NCI-H446 (cell line): ENCODE results near the gene GRB7.
"Not testable (repeated sequence)": the region's sequence is repeated elsewhere in the genome, so short reads cannot be mapped to it uniquely, and the experiment has no call there.

ENCODE experiments used
- DNase-seq, 2 experiments: peaks; one replicate each; lab custom pipeline; 2025; lab: John Stamatoyannopoulos, UW

Gene GRB7

GRCh38 chr17:39732586-39732985 lies 5.2 kb upstream of the GRB7 start:
- DNase-seq: no peak

DNA sequence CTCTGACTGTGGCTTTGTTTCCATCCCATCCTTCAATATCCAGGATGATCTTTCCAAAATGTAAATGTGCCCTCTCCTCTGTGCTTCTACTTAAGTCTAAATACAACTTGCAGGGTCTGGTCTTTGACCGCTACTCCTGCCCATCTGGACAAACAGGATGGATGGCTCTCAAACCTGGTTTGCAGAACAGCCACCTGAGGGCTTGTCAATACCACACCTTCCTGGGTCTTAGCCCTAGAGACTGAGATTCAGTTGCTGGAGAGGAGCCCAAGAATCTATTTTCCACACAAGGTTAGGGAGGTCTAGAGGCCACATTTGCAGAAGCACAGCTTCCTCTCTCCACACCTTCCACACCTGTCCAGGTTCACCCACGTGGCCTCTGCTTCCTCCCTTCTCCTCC lies 1.9 kb upstream of the GRB7 start:
- no peak for DNase-seq

DNA sequence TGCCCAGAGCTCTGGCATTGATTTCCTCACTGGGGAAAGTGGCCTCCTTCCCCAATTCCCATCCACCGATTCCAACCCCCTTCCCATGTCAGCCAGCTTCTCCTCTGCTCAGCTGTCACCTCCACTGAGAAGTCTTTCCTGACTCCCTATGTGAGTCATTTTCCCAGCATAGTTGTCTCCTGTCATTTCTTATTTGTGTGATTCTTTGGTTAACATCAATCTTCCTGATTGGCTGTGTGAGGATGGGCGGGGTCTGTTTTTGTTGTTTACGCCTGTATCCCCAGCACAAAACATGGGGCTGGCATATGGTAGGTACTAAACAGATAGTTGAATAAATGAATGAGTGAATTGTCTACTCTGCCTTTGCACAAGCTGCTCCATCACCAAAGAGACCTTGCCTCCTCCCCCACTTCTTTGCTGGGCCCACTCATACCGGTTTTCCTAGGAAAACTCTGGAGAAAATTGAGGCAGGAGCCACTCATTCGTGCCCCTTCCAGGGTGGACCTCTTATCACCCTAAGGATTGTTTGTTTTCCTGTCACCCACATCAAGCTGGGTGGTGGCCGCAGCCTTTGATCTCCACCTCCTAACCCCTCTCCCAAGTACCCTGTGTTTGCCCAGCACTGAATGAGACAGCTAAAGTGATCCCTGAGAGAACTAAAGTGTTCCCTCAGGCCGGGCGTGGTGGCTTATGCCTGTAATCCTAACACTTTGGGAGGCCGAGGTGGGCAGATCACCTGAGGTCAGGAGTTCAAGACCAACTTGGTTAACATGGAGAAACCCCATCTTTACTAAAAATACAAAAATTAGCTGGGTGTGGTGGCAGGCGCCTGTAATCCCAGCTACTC lies 1.2 kb upstream of the GRB7 start:
- DNase-seq: no peak

DNA sequence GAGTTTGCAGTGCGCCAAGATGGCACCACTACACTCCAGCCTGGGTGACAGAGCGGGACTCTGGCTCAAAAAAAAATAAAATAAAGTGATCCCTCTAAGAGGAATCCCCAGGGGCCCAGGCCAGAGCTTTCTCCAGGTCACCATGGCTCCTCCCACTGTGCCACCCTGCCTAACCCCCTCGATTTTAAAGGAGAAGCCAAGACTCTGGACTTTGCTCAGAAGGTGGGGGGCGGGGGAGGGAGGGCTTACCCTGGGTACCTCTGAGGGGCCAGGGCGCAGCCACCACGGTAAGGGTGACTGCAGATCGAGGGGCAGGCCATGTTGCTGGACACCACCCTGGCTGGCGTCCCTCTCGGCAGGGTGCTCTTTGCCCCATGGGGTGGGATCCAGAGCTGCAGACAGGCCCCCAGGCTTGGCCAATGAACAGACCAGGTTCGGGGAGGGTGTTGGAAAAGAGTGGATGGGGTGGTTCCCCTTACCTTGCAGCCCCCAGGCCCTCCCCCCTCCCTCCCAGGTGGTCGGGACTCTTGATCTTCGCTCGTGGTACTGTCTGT lies 455 bp upstream of the GRB7 start:
- no peak for DNase-seq

DNA sequence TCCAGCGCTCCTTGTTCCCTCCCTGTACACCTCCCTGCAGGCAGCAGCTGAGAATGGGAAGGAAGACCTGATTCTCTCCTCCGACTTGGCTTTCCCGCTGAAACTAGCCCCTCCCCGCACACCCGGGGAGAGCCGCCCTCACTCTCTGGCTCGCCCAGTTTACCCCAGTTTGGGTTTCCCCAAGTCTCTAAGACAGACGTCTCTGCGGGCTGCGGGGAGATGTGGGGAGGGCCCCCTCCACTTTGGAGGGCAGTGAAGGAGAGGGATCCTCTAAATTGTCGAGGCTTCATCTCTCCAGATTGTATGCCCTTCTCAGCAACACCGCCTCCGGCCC lies 797 bp downstream of the GRB7 start:
- no peak for DNase-seq

GRCh38 chr17:39738983-39739884 lies 1.5 kb downstream of the GRB7 start:
- DNase-seq: no peak

- no peak for DNase-seq
These were observed 2.2 kb downstream of the GRB7 start for GRCh38 chr17:39739885-39740356.

DNA sequence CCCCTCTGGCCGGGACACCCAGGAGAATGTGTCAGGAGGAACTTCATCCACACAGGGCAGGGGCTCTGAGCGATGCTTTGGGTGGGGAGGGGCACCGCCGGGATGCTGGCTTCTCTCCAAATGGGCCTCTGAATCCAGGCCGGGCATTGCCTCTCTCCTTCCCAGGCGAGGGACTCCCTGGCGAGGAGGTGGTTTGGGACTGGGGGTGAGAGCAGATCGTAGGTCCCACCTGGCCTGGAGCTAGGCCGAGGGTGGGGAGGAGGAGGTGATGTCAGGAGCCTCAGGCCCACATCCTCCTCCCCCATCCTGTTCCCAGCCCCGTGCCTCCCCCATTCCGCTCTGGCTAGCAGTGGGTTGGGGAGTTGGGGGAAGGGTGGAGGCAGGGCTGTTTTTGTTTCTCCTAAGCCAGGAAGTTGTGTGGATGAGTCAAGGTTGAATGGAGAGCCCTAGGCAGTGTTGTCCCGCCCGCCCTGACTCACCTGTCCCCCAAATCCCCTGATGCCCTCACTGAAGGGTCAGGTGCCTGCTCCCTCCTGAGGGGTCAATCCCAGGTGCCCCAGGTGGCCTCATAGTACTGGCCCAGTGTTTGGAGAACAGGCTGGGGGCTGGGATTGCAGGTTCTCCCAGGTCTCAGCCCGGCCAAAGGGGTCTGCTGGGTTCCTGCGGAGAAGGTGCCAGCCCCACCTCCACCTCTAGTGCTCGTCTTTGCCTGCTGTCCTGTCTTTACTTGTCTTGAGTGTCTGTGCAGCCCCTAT lies 2.8 kb downstream of the GRB7 start:
- no peak for DNase-seq

- no peak for DNase-seq
These were observed 4.6 kb downstream of the GRB7 start for GRCh38 chr17:39742126-39742855.

DNA sequence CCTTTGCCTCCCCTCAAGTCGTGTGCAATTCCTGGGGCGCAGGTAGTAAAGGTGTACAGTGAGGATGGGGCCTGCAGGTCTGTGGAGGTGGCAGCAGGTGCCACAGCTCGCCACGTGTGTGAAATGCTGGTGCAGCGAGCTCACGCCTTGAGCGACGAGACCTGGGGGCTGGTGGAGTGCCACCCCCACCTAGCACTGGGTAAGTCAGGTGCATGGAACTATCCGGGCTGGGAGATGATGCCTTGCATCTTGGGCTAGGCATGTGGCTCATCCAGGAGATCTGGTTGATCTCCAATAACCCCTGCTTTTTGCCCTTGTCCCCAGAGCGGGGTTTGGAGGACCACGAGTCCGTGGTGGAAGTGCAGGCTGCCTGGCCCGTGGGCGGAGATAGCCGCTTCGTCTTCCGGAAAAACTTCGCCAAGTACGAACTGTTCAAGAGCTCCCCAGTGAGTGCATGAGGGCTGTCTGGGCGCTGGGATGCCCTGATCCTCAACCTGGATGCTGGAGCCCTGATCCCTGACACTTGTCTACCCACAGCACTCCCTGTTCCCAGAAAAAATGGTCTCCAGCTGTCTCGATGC lies 5.2 kb downstream of the GRB7 start:
- DNase-seq: no peak

GRCh38 chr17:39744075-39744835 lies 6.5 kb downstream of the GRB7 start:
- no peak for DNase-seq

GRCh38 chr17:39744836-39745215 lies 7.1 kb downstream of the GRB7 start:
- DNase-seq: no peak

DNA sequence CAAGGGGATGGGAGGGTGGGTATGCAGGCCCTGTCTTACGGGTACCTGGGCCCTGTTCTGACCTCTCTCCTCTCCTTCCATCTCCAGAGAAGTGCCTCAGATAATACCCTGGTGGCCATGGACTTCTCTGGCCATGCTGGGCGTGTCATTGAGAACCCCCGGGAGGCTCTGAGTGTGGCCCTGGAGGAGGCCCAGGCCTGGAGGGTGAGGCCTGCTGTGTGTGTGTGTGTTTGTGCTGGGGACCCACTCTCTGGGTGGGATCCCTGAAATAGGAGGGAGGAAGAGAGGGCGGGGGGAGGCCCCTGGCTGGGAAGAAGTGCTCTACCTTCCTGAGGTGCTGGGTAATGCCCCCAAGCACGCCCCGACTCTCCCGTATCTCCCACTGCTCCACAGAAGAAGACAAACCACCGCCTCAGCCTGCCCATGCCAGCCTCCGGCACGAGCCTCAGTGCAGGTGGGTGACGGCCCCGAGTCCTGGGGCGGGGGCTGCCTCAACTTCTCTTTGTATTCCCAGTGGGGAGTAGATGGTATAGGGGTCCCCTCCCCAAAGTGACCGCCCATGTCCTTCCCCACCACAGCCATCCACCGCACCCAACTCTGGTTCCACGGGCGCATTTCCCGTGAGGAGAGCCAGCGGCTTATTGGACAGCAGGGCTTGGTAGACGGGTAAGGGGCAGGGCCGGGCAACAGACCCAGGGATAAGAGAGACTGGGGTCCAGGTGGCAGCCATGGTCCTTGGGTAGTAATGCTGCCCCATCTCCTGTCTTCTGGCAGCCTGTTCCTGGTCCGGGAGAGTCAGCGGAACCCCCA lies 7.8 kb downstream of the GRB7 start:
- no peak for DNase-seq

GRCh38 chr17:39746145-39746461 lies 8.4 kb downstream of the GRB7 start:
- DNase-seq: no peak

DNA sequence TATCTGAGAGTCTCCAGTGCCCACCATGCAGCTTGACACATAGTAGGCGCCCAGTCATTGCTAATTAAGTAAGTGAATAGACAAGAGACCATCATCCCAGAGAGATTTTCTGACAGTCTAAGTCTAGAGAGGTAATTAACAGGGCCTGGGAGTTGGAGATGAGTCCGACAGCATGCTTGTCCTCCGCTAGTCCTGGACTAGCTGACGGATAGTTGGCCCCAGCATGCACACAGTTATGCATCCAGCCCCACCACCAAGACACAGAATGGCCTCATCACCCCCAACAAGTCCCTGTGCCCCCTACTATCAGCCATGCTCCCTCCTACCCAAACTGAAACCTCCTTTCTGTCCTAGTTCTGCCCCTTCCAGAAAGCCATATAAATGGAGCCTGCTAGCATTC lies 10.0 kb downstream of the GRB7 start:
- DNase-seq: no peak

- DNase-seq: not testable (repeated sequence)
These were observed 10.8 kb downstream of the GRB7 start for GRCh38 chr17:39748444-39749034.

DNA sequence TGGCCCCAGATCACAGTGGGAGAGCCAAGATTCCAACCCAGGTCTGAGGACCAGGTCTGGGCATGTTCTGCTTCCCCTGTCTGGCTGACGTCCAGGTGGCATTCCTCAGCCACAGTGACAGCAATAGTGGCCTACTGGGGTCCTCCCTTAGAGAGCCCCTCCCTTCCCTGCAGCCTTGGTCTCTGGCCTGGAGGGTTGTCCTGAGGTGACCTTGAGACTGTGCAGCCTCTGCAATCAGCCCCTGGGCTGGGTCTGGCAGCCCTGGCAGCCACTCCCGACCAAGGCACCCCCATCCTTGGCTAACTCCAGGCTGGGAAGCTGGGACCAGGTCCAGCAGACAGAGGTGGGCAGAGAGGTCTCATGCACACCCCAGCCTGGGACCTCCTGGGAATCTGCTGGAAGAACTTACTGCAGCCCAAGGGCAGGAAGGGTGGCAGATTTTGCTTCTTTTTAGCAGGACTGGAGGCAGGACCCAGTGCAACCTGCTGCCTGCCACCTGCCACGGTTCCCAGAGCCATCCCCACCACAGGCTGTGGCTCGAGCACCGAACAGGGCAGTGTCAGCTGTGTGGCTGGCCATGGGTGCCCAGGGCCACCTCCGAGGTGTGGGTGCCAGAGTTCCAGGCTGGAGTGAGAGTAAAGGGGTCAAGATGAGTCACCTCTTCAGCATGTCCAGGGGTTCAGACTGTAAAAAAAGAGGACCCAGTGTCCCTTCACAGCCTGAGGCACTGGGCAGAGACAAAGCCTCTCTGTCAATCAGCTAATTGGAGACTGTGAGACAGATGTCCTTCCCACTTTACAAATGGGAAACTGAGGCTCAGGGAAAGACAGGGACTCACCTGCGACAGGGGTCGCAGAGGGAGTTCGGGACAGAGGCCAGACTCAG lies 12.6 kb downstream of the GRB7 start:
- DNase-seq: peak in 1 of 2 experiments; percentile 37

DNA sequence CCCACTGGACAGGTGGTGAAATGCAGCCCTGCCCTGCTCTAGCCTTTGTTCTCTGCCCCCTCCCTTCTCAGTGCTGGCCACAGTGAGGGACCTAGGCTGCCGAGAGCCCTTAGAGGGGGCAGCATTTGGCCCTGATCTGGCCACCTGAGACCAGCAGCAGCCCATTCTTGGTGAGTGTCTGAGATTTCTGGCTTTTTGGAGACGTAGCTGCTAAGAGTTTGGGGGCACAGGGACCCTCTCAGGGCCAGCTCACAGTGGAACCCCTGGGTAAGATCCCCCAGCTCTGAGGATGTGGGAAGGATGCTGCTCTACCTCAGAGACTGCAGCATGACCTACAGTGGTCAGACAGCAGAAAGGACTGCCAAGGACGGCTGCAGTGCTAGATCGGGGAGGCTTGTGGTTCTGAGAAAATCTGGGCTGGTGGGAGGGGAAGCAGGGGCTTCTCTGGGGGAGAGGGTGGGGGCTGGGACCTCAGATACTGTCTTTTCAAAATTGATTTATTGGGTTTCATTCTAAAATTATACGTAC lies 13.3 kb downstream of the GRB7 start:
- DNase-seq: no peak
